B cell (primary cell): ENCODE measurements around the gene ARF6.

ENCODE experiments used
- CTCF ChIP-seq: fragments of 200-600 bp; IDR thresholded peaks from one replicate; pipeline ENCODE4 v1.8.0; 2022; ENCODE audit warnings: antibody characterized with exemption, mild to moderate bottlenecking
- EZH2 ChIP-seq: IDR thresholded peaks from 2 replicates; pipeline ENCODE4 v1.6.1; 2012; ENCODE audit warnings: borderline replicate concordance, low read depth, mild to moderate bottlenecking, moderate library complexity, low read length; ENCODE audit not compliant: insufficient read depth, poor library complexity, severe bottlenecking

GRCh38 chr14:49860988-49861698 lies 31.7 kb upstream of the ARF6 start:
- TF ChIP-seq CTCF (no peak), EZH2 (no peak)
